GM20431 (cell line): ENCODE data around the gene CRYL1.

ENCODE experiments used
- in situ Hi-C: fragments of 300-500 bp; cut with MseI, MboI; formaldehyde crosslinking; loops from one replicate; pipeline ENCODE4 v1.15.0; 2020; ENCODE audit warnings: low sequenced_read_pairs; ENCODE audit not compliant: unreplicated experiment

The CRYL1 gene

GRCh38 chr13:20431080-20431479, 94.6 kb downstream of the CRYL1 start:
- in situ Hi-C loops: no loop called here

GRCh38 chr13:20430296-20430695, 95.4 kb downstream of the CRYL1 start:
- in situ Hi-C loops: no loop called here

GRCh38 chr13:20429682-20430081, 96.0 kb downstream of the CRYL1 start:
- in situ Hi-C loops: no loop called here

- in situ Hi-C loops: no loop called here
Measured at GRCh38 chr13:20428666-20429644, 96.7 kb downstream of the CRYL1 start.

- in situ Hi-C loops: no loop called here
Measured at GRCh38 chr13:20426766-20427448, 98.8 kb downstream of the CRYL1 start.

- in situ Hi-C loops: no loop called here
Measured at GRCh38 chr13:20425819-20426219, 99.8 kb downstream of the CRYL1 start.

GRCh38 chr13:20424949-20425348, 100.7 kb downstream of the CRYL1 start:
- in situ Hi-C loops: no loop called here

GRCh38 chr13:20424559-20424852, 101.2 kb downstream of the CRYL1 start:
- in situ Hi-C loops: no loop called here

- in situ Hi-C loops: no loop called here
Measured at GRCh38 chr13:20422362-20422761, 103.3 kb downstream of the CRYL1 start.

GRCh38 chr13:20420938-20421337, 104.7 kb downstream of the CRYL1 start:
- in situ Hi-C loops: no loop called here

- in situ Hi-C loops: no loop called here
Measured at GRCh38 chr13:20418953-20419352, 106.7 kb downstream of the CRYL1 start.

GRCh38 chr13:20416223-20416745, 109.4 kb downstream of the CRYL1 start:
- in situ Hi-C loops: no loop called here

- in situ Hi-C loops: no loop called here
Measured at GRCh38 chr13:20415694-20416107, 110.0 kb downstream of the CRYL1 start.

- in situ Hi-C loops: no loop called here
Measured at GRCh38 chr13:20415306-20415679, 110.4 kb downstream of the CRYL1 start.

- in situ Hi-C loops: no loop called here
Measured at GRCh38 chr13:20414546-20415305, 110.9 kb downstream of the CRYL1 start.

GRCh38 chr13:20412691-20413355, 112.8 kb downstream of the CRYL1 start:
- in situ Hi-C loops: no loop called here

GRCh38 chr13:20411638-20412342, 113.9 kb downstream of the CRYL1 start:
- in situ Hi-C loops: no loop called here

- in situ Hi-C loops: no loop called here
Measured at GRCh38 chr13:20410726-20411125, 114.9 kb downstream of the CRYL1 start.

- in situ Hi-C loops: no loop called here
Measured at GRCh38 chr13:20408181-20408580, 117.5 kb downstream of the CRYL1 start.
